Spleen (tissue), 11 donors: Measurements from ENCODE around the gene RAD9A. TPM values are rescaled to one million over a fixed set of nuclear protein-coding genes. Genes with fewer than 3 reads are reported as not detected.

Experiments
- DNase-seq: peaks from one replicate; pipeline ENCODE4 v3.0.0-alpha.2; 2020
- H3K27ac ChIP-seq, 8 donors: fragments of 200-600 bp; sonication (generic) in 7 of 8; 1 replicate in 4 of 8; 2 replicates in 4 of 8; pipeline versions ENCODE4 v1.5.0 to v1.8.0; 2016 to 2021; ENCODE audit warnings: inconsistent platforms in 4 of 8, mild to moderate bottlenecking in 4 of 8, moderate library complexity in 1 of 8
- H3K27me3 ChIP-seq, 7 donors: fragments of 200-600 bp; sonication (generic) in 6 of 7; replicated peaks in 1 of 7; 1 replicate in 4 of 7; 2 replicates in 3 of 7; pipeline versions ENCODE4 v1.5.0 to v1.8.0; 2016 to 2021; ENCODE audit warnings: inconsistent platforms in 3 of 7, mild to moderate bottlenecking in 1 of 7
- H3K36me3 ChIP-seq, 6 donors: fragments of 200-600 bp; sonication (generic) in 5 of 6; 1 replicate in 4 of 6; 2 replicates in 2 of 6; pipeline versions ENCODE4 v1.5.0 to v1.8.0; 2016 to 2021; ENCODE audit warnings: inconsistent platforms in 2 of 6
- H3K4me1 ChIP-seq, 6 donors: fragments of 200-600 bp; sonication (generic) in 5 of 6; 1 replicate in 3 of 6; 2 replicates in 3 of 6; pipeline versions ENCODE4 v1.5.0 to v1.8.0; 2016 to 2021; ENCODE audit warnings: inconsistent platforms in 3 of 6
- H3K4me3 ChIP-seq, 8 donors: fragments of 200-600 bp; sonication (generic) in 7 of 8; 1 replicate in 4 of 8; 2 replicates in 4 of 8; pipeline versions ENCODE4 v1.5.0 to v1.8.0; 2016 to 2021; ENCODE audit warnings: inconsistent platforms in 4 of 8, mild to moderate bottlenecking in 4 of 8, moderate library complexity in 2 of 8
- H3K9me3 ChIP-seq, 8 donors: fragments of 200-600 bp; sonication (generic) in 7 of 8; 1 replicate in 4 of 8; 2 replicates in 4 of 8; pipeline versions ENCODE4 v1.5.0 to v1.8.0; 2016 to 2021; ENCODE audit warnings: inconsistent platforms in 4 of 8
- CTCF ChIP-seq, 11 experiments: fragments of 200-600 bp in 7 of 11; fragments of 450-650 bp in 4 of 11; sonication (generic) in 4 of 11; IDR thresholded peaks in 8 of 11; conservative IDR thresholded peaks in 3 of 11; 1 replicate in 7 of 11; 2 replicates in 4 of 11; pipeline versions ENCODE4 v1.4.0 to v1.8.0; 2016 to 2021; ENCODE audit warnings: antibody characterized with exemption in 11 of 11, inconsistent platforms in 4 of 11, mild to moderate bottlenecking in 1 of 11
- POLR2A ChIP-seq, 3 donors: fragments of 450-650 bp; IDR thresholded peaks; one replicate each; pipeline ENCODE4 v1.5.1; 2017; ENCODE audit warnings: antibody characterized with exemption in 3 of 3, mild to moderate bottlenecking in 1 of 3
- POLR2AphosphoS5 ChIP-seq, 3 donors: sonication (generic); formaldehyde crosslinking; IDR thresholded peaks; one replicate each; pipeline ENCODE4 v1.5.1; 2017; ENCODE audit warnings: antibody characterized with exemption in 3 of 3
- WGBS, 5 donors: extraction: QIAGEN DNeasy Blood & Tissue Kit in 3 of 5; methylation state at CpG; one replicate each; pipeline versions ENCODE4 v1.1.5 to v1.1.7; 2013 to 2018; 5-methylcytosine and 5-hydroxymethylcytosine counted together
- intact Hi-C: fragments of 100-400 bp; cut with DNase I; formaldehyde crosslinking; loops from one replicate; pipeline ENCODE4 v1.15.0; 2023; ENCODE audit warnings: low total_unique reads
- polyA plus RNA-seq, 3 donors: library from polyadenylated mRNA; stranded (reverse); fragments of 200-250 nt; gene quantifications; one replicate each; pipeline ENCODE4 v1.2.1, GENCODE V29; 2013
- total RNA-seq, 7 donors: library from RNA; depleted of rRNA in 3 of 7; stranded (reverse); fragments of >200 nt in 3 of 7; fragmentation: NEBNext Ultra II Directional in 4 of 7; extraction: Animal tissue kit (Norgen Biotek cat#: 25700) in 4 of 7; gene quantifications; one replicate each; pipeline versions ENCODE4 v1.1.0 to v1.2.1, GENCODE V29; 2016 to 2021
- donor health status: healthy with polysubstance abuse.
- donor health status: DM: no; HTN: no; CAD: no; lungs with moderate emphysema.
- donor health status: DM: no; HTN: no; CAD: no.
- donor health status: Bipolar disorder and iron deficiency.
- donor health status: healthy.
- donor health status: DM: no; HTN: no; CAD: no.
- donor health status: DM: yes; HTN: yes; CAD: no.

RAD9A gene
- total and polyA plus RNA-seq, 10 donors = 18.2 to 44.8 (median 30.1) TPM

- WGBS, 5 donors = 66 to 78% (median 75%) methylated on average over 19 to 24 of the region's 24 CpGs
- peak; percentile 64 for DNase-seq
- Histone ChIP-seq H3K4me3 (no peak overlapping the region), H3K27me3 (no peaks in the 10 kb centered on the region), H3K27ac (peak overlapping the region in 5 of 8 donors; percentile 41 to 80 (median 54)), H3K9me3 (no peaks in the 10 kb centered on the region), H3K4me1 (peaks cover 40 to 77% (median 63%) of the 10 kb centered on the region in 6 donors), H3K36me3 (peaks cover 0 to 26% (median 0%) of the 10 kb centered on the region in 6 donors)
- intact Hi-C loops = no loop called here
- no peak for TF ChIP-seq CTCF (IDR thresholded peaks at IDR 0.05 in 8 of 11, conservative IDR thresholded peaks at IDR 0.05 in 3 of 11)
- TF ChIP-seq POLR2AphosphoS5 (IDR thresholded peaks at IDR 0.05) = peak; percentile 35 to 67 (median 62)
Measured at GRCh38 chr11:67364783-67365722, 26.7 kb upstream of the RAD9A start.

DNA sequence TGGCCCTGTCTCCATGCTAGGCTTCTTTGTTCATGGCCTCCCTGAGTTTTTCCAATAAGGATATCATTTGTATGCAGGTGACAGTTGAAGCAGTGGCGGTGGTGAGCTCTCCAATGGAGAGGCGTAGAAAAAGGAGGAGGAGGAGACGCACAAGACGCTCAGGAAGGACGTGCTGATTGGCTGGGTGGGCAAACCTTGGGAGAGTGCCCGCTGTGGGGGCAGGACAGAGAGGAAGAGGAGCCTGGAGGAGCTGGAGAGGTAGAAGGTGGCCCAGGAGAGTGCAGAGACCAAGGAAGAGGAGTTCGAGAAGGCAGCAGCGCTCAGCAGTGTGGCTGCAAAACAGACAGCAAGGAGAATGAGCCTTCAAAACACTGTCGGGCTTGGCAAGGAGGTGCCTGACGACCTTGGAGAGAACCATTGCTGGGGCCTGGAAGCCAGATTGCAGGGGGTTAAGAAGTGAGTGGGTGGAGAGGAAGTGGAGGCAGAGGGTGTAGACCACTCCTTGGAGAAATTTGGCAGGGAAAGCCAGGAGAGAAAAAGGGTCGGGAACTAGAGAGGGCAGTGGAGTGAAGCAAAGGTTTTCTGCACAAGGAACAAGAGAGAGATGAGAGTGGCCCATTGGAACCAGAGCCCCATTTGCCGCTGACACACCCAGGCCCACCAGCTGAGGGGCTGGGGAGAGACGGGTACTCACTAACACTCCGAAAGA, 25.9 kb upstream of the RAD9A start:
- H3K27me3 ChIP-seq = no peaks in the 10 kb centered on the region
- H3K4me3 ChIP-seq = no peak overlapping the region
- H3K27ac ChIP-seq = peak overlapping the region in 5 of 8 donors; percentile 41 to 80 (median 54)
- peaks cover 44 to 85% (median 71%) of the 10 kb centered on the region in 6 donors for H3K4me1 ChIP-seq
- peaks cover 0 to 26% (median 0%) of the 10 kb centered on the region in 6 donors for H3K36me3 ChIP-seq
- no peak for TF ChIP-seq CTCF (IDR thresholded peaks at IDR 0.05 in 8 of 11, conservative IDR thresholded peaks at IDR 0.05 in 3 of 11)
- TF ChIP-seq POLR2AphosphoS5 (IDR thresholded peaks at IDR 0.05) = no peak
- TF ChIP-seq POLR2A (IDR thresholded peaks at IDR 0.05) = no peak
- H3K9me3 ChIP-seq = no peaks in the 10 kb centered on the region
- WGBS, 5 donors = 64 to 81% (median 77%) methylated on average over 14 of the region's 14 CpGs
- intact Hi-C loops = no loop called here
- DNase-seq = no peak

GRCh38 chr11:67366546-67366945, 25.2 kb upstream of the RAD9A start:
- 60 to 81% (median 63%) methylated on average over 8 of the region's 8 CpGs for WGBS, 5 donors

More at GRCh38 chr11:67366546-67366945, 25.2 kb upstream of the RAD9A start:
- intact Hi-C loops = no loop called here
- Histone ChIP-seq H3K9me3 (no peaks in the 10 kb centered on the region), H3K4me3 (no peak overlapping the region), H3K27ac (peak overlapping the region in 5 of 8 donors; percentile 41 to 80 (median 54)), H3K36me3 (peaks cover 0 to 26% (median 0%) of the 10 kb centered on the region in 6 donors), H3K4me1 (peaks cover 50 to 92% (median 78%) of the 10 kb centered on the region in 6 donors), H3K27me3 (no peaks in the 10 kb centered on the region)
- DNase-seq = no peak
- TF ChIP-seq POLR2AphosphoS5 (IDR thresholded peaks at IDR 0.05) (no peak), CTCF (IDR thresholded peaks at IDR 0.05 in 8 of 11, conservative IDR thresholded peaks at IDR 0.05 in 3 of 11) (no peak), POLR2A (IDR thresholded peaks at IDR 0.05) (no peak)
